CD14-positive monocyte (primary cell): ENCODE data around the gene PRKAR1B. TPM values are rescaled to one million over a fixed set of nuclear protein-coding genes. Genes with fewer than 3 reads are reported as not detected.

Experiments
- DNase-seq, 3 donors: peaks; one replicate each; pipeline ENCODE4 v3.0.0-alpha.2; 2011 to 2022
- H2AFZ ChIP-seq: 2 replicates; pipeline ENCODE4 v1.6.0; 2012; ENCODE audit warnings: mild to moderate bottlenecking, low read depth, low read length, inconsistent platforms; ENCODE audit not compliant: insufficient read depth, poor library complexity, severe bottlenecking
- H3K27ac ChIP-seq, 2 donors: 1 replicate in 1 of 2; 2 replicates in 1 of 2; pipeline ENCODE4 v1.5.1; 2012 to 2013; ENCODE audit warnings: low read length in 2 of 2, control low read depth in 1 of 2, inconsistent platforms in 1 of 2, low read depth in 1 of 2, mild to moderate bottlenecking in 1 of 2
- H3K27me3 ChIP-seq, 2 donors: one replicate each; pipeline versions ENCODE4 v1.6.0 to v1.6.1; 2011 to 2013; ENCODE audit warnings: low read length in 2 of 2; ENCODE audit not compliant: control insufficient read depth in 2 of 2, insufficient read depth in 2 of 2
- H3K36me3 ChIP-seq, 2 donors: replicated peaks in 1 of 2; 1 replicate in 1 of 2; 2 replicates in 1 of 2; pipeline versions ENCODE4 v1.5.1 to v1.6.1; 2012 to 2013; ENCODE audit warnings: low read length in 2 of 2, control low read depth in 1 of 2, inconsistent platforms in 1 of 2, mild to moderate bottlenecking in 1 of 2; ENCODE audit not compliant: insufficient read depth in 2 of 2, control insufficient read depth in 1 of 2
- H3K4me1 ChIP-seq, 2 donors: 1 replicate in 1 of 2; 2 replicates in 1 of 2; pipeline versions ENCODE4 v1.5.1 to v1.6.1; 2012 to 2013; ENCODE audit warnings: low read length in 2 of 2, control low read depth in 1 of 2, inconsistent platforms in 1 of 2, mild to moderate bottlenecking in 1 of 2, moderate library complexity in 1 of 2; ENCODE audit not compliant: insufficient read depth in 2 of 2, control insufficient read depth in 1 of 2
- H3K4me2 ChIP-seq: replicated peaks from 2 replicates; pipeline ENCODE3; 2012; ENCODE audit warnings: low read length, moderate library complexity, mild to moderate bottlenecking; ENCODE audit not compliant: poor library complexity, severe bottlenecking; ENCODE audit errors: extremely low read depth
- H3K4me3 ChIP-seq, 3 experiments: fragments of 200-600 bp in 1 of 3; sonication (generic) in 1 of 3; replicated peaks in 1 of 3; 1 replicate in 2 of 3; 2 replicates in 1 of 3; pipeline ENCODE4 v1.5.1; 2011 to 2013; ENCODE audit warnings: low read length in 3 of 3, mild to moderate bottlenecking in 3 of 3, control low read depth in 2 of 3, low read depth in 2 of 3, inconsistent platforms in 1 of 3, moderate library complexity in 1 of 3
- H3K79me2 ChIP-seq: 2 replicates; pipeline ENCODE4 v1.6.0; 2012; ENCODE audit warnings: mild to moderate bottlenecking, control low read depth, inconsistent platforms, low read length, moderate library complexity; ENCODE audit not compliant: insufficient read depth
- H3K9ac ChIP-seq: 2 replicates; pipeline ENCODE4 v1.6.0; 2017; ENCODE audit warnings: low read length, mild to moderate bottlenecking; ENCODE audit not compliant: insufficient read depth, poor library complexity, severe bottlenecking
- H3K9me3 ChIP-seq, 2 donors: replicated peaks in 1 of 2; 1 replicate in 1 of 2; 2 replicates in 1 of 2; pipeline versions ENCODE4 v1.5.1 to v1.6.1; 2012 to 2013; ENCODE audit warnings: low read length in 2 of 2, control low read depth in 1 of 2; ENCODE audit not compliant: control insufficient read depth in 1 of 2, insufficient read depth in 1 of 2
- H4K20me1 ChIP-seq: 2 replicates; pipeline ENCODE4 v1.6.0; 2012; ENCODE audit warnings: mild to moderate bottlenecking, low read length, control low read depth, moderate library complexity; ENCODE audit not compliant: insufficient read depth
- H3K27ac Mint-ChIP-seq, 7 donors: one replicate each; pipeline ENCODE4 v1.8.0; 2020; ENCODE audit warnings: mild to moderate bottlenecking in 7 of 7, mixed read lengths in 7 of 7, moderate library complexity in 6 of 7, inconsistent platforms in 2 of 7
- H3K27me3 Mint-ChIP-seq, 3 donors: one replicate each; pipeline ENCODE4 v1.8.0; 2021 to 2022; ENCODE audit warnings: low read depth in 3 of 3, mild to moderate bottlenecking in 3 of 3, mixed read lengths in 3 of 3, moderate library complexity in 3 of 3, inconsistent platforms in 1 of 3
- H3K36me3 Mint-ChIP-seq, 2 donors: one replicate each; pipeline ENCODE4 v1.8.0; 2020; ENCODE audit warnings: mixed read lengths in 2 of 2, inconsistent platforms in 1 of 2, mild to moderate bottlenecking in 1 of 2
- H3K4me1 Mint-ChIP-seq: one replicate; pipeline ENCODE4 v1.8.0; 2020; ENCODE audit warnings: mild to moderate bottlenecking, mixed read lengths
- H3K4me3 Mint-ChIP-seq, 2 donors: one replicate each; pipeline ENCODE4 v1.8.0; 2020; ENCODE audit warnings: mild to moderate bottlenecking in 2 of 2, mixed read lengths in 2 of 2, moderate library complexity in 1 of 2
- H3K9me3 Mint-ChIP-seq, 7 donors: one replicate each; pipeline ENCODE4 v1.8.0; 2020 to 2022; ENCODE audit warnings: mixed read lengths in 7 of 7, mild to moderate bottlenecking in 6 of 7, moderate library complexity in 6 of 7, inconsistent platforms in 2 of 7
- WGBS: methylation state at CpG from one replicate; pipeline ENCODE4 v1.1.5; 2013; ENCODE audit warnings: missing lambda C conversion rate; ENCODE audit not compliant: insufficient coverage; 5-methylcytosine and 5-hydroxymethylcytosine counted together
- intact Hi-C, 2 donors: fragments of 100-400 bp; cut with micrococcal nuclease; formaldehyde crosslinking; loops; one replicate each; pipeline versions ENCODE4 v1.15.0 to v1.15.1; 2023
- polyA plus RNA-seq, 3 donors: library from polyadenylated mRNA; depleted of rRNA in 1 of 3; unstranded in 2 of 3; stranded (reverse) in 1 of 3; fragments of 300-500 nt in 2 of 3; fragments of >200 nt in 1 of 3; fragmentation: Illumina TruSeq in 2 of 3; gene quantifications; 1 replicate in 2 of 3; 2 replicates in 1 of 3; pipeline ENCODE4 v1.2.3, GENCODE V29; 2012 to 2021
- TF ChIP-seq, protein P1 (sequence below): fragments of 200-600 bp; IDR thresholded peaks from one replicate; pipeline ENCODE4 v1.8.0; 2022; ENCODE audit warnings: antibody characterized with exemption, mild to moderate bottlenecking

The PRKAR1B gene
- polyA plus RNA-seq, 3 donors: 0.94 to 2.1 (median 1.1) TPM

DNA sequence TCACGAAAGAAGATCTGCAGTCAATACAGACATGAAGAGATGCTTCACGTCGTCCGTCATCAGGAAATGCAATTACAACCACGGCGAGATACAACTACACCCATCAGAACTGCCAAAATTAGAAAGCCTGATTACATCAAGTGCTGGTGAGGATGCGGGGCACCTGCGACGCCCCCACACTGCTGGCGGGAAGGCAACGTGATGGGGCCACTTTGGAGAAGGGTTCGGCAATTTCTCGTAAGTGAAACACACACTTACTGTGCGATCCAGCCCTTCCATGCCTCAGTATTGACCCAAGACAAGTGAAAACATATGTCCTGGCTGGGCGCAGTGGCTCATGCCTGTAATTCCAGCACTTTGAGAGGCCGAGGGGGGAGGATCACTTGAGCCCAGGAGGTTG is 181.6 kb downstream of the PRKAR1B start:
- intact Hi-C loops: no loop called here
- Histone ChIP-seq H3K4me3 (no peak overlapping the region), H3K36me3 (no peaks in the 10 kb centered on the region), H3K4me2 (no peak overlapping the region), H3K27me3 (no peaks in the 10 kb centered on the region), H3K4me1 (no peaks in the 10 kb centered on the region), H2AFZ (no peak overlapping the region), H4K20me1 (no peaks in the 10 kb centered on the region), H3K9me3 (no peaks in the 10 kb centered on the region), H3K79me2 (no peaks in the 10 kb centered on the region), H3K9ac (no peak overlapping the region), H3K27ac (no peak overlapping the region)
- TF ChIP-seq, protein P1, sequence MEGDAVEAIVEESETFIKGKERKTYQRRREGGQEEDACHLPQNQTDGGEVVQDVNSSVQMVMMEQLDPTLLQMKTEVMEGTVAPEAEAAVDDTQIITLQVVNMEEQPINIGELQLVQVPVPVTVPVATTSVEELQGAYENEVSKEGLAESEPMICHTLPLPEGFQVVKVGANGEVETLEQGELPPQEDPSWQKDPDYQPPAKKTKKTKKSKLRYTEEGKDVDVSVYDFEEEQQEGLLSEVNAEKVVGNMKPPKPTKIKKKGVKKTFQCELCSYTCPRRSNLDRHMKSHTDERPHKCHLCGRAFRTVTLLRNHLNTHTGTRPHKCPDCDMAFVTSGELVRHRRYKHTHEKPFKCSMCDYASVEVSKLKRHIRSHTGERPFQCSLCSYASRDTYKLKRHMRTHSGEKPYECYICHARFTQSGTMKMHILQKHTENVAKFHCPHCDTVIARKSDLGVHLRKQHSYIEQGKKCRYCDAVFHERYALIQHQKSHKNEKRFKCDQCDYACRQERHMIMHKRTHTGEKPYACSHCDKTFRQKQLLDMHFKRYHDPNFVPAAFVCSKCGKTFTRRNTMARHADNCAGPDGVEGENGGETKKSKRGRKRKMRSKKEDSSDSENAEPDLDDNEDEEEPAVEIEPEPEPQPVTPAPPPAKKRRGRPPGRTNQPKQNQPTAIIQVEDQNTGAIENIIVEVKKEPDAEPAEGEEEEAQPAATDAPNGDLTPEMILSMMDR: no peak
- DNase-seq: no peak
- 89% methylated on average over 10 of the region's 16 CpGs for WGBS
- Mint-ChIP-seq H3K4me3 (no peak overlapping the region), H3K27ac (no peak overlapping the region), H3K36me3 (no peaks in the 10 kb centered on the region), H3K4me1 (no peaks in the 10 kb centered on the region), H3K9me3 (peaks cover 1 to 14% (median 5%) of the 10 kb centered on the region in 7 donors), H3K27me3 (peaks cover 2 to 3% (median 2%) of the 10 kb centered on the region in 3 donors)

GRCh38 chr7:544338-545221 is 182.5 kb downstream of the PRKAR1B start:
- H3K79me2 ChIP-seq: no peaks in the 10 kb centered on the region
- no peaks in the 10 kb centered on the region for H3K4me1 Mint-ChIP-seq
- no peak for DNase-seq
- H3K4me3 Mint-ChIP-seq: no peak overlapping the region
- intact Hi-C loops: no loop called here
- H3K36me3 ChIP-seq: no peaks in the 10 kb centered on the region
- H4K20me1 ChIP-seq: no peaks in the 10 kb centered on the region
- WGBS: 99% methylated on average over 7 of the region's 18 CpGs
- no peaks in the 10 kb centered on the region for H3K27me3 ChIP-seq
- no peak overlapping the region for H3K4me3 ChIP-seq
- H3K9me3 ChIP-seq: no peaks in the 10 kb centered on the region
- H3K27ac ChIP-seq: no peak overlapping the region
- peaks cover 0 to 14% (median 5%) of the 10 kb centered on the region in 7 donors for H3K9me3 Mint-ChIP-seq
- H3K9ac ChIP-seq: no peak overlapping the region
- no peaks in the 10 kb centered on the region for H3K4me1 ChIP-seq
- H3K27me3 Mint-ChIP-seq: peaks cover 2 to 3% (median 2%) of the 10 kb centered on the region in 3 donors
- no peak overlapping the region for H2AFZ ChIP-seq
- TF ChIP-seq, protein P1: no peak
- no peaks in the 10 kb centered on the region for H3K36me3 Mint-ChIP-seq
- peak overlapping the region in 1 of 7 donors; percentile 20 for H3K27ac Mint-ChIP-seq
- no peak overlapping the region for H3K4me2 ChIP-seq
